ENCODE measurements around the gene FAM20A. TPM values are rescaled to one million over a fixed set of nuclear protein-coding genes. Genes with fewer than 3 reads are reported as not detected.

The FAM20A gene
- polyA plus RNA-seq, 1 donor (not counting 4 experiments of a cell fraction or from before 2014, with no cell fraction given) = not detected

GRCh38 chr17:68560966-68561720, 40.0 kb downstream of the FAM20A start:
- no peaks in the 10 kb centered on the region for H4K20me1 ChIP-seq (ENCODE audit: control insufficient read depth, extremely low read depth, insufficient read depth, low read length)
- dilution Hi-C loops (cut with MboI; ENCODE audit: extremely low pct_ligation_motif_present, low sequenced_read_pairs) = no loop called here

GRCh38 chr17:68559316-68559715, 41.9 kb downstream of the FAM20A start:
- H3K4me2 ChIP-seq (ENCODE audit: control insufficient read depth, extremely low read depth, insufficient read depth, low read depth, low read length) = no peak overlapping the region
- FAIRE-seq (no peak), DNase-seq (ENCODE audit: low read depth, low spot score) (no peak)
- H3K4me1 ChIP-seq (ENCODE audit: control insufficient read depth, extremely low read depth, insufficient read depth, low read length) = peaks cover 8% of the 10 kb centered on the region
- no peak overlapping the region for H2AFZ ChIP-seq (ENCODE audit: control insufficient read depth, low read length)
- no peak for TF ChIP-seq EZH2 (IDR thresholded peaks at IDR 0.05; ENCODE audit: low read length)
- TF ChIP-seq CTCF (optimal IDR thresholded peaks at IDR 0.05 in 1 of 3, IDR thresholded peaks at IDR 0.05 in 1 of 3, conservative IDR thresholded peaks at IDR 0.05 in 1 of 3; ENCODE audit: extremely low read depth in 1 of 3, insufficient read depth in 2 of 3, low read length in 3 of 3) = no peak
- H3K9ac ChIP-seq (ENCODE audit: control insufficient read depth, extremely low read depth, insufficient read depth, low read length) = no peak overlapping the region
- H3K27me3 ChIP-seq (ENCODE audit: control insufficient read depth, extremely low read depth, insufficient read depth, low read length) = no peaks in the 10 kb centered on the region
- no peaks in the 10 kb centered on the region for H4K20me1 ChIP-seq (ENCODE audit: control insufficient read depth, extremely low read depth, insufficient read depth, low read length)
- dilution Hi-C loops (cut with MboI; ENCODE audit: extremely low pct_ligation_motif_present, low sequenced_read_pairs) = no loop called here
- no peaks in the 10 kb centered on the region for H3K79me2 ChIP-seq (ENCODE audit: control insufficient read depth, insufficient read depth, low read length)
- H3K36me3 ChIP-seq (ENCODE audit: control insufficient read depth in 2 of 2, extremely low read depth in 1 of 2, insufficient read depth in 2 of 2, low read length in 2 of 2) = no peaks in the 10 kb centered on the region
- H3K27ac ChIP-seq (ENCODE audit: control insufficient read depth, insufficient read depth, low read length) = no peak overlapping the region
- H3K9me1 ChIP-seq (ENCODE audit: control insufficient read depth, extremely low read depth, insufficient read depth, low read length) = no peaks in the 10 kb centered on the region
- no peak overlapping the region for H3K4me3 ChIP-seq (ENCODE audit: control insufficient read depth in 2 of 3, extremely low read depth in 1 of 3, insufficient read depth in 2 of 3, low read depth in 1 of 3, low read length in 3 of 3)
- no peaks in the 10 kb centered on the region for H3K9me3 ChIP-seq (ENCODE audit: control insufficient read depth, low read depth, low read length)

More at GRCh38 chr17:68560966-68561720, 40.0 kb downstream of the FAM20A start:
- Histone ChIP-seq H3K27ac (ENCODE audit: control insufficient read depth, insufficient read depth, low read length) (no peak overlapping the region), H3K9ac (ENCODE audit: control insufficient read depth, extremely low read depth, insufficient read depth, low read length) (no peak overlapping the region), H3K79me2 (ENCODE audit: control insufficient read depth, insufficient read depth, low read length) (no peaks in the 10 kb centered on the region), H3K9me3 (ENCODE audit: control insufficient read depth, low read depth, low read length) (no peaks in the 10 kb centered on the region), H3K27me3 (ENCODE audit: control insufficient read depth, extremely low read depth, insufficient read depth, low read length) (no peaks in the 10 kb centered on the region), H3K36me3 (ENCODE audit: control insufficient read depth in 2 of 2, extremely low read depth in 1 of 2, insufficient read depth in 2 of 2, low read length in 2 of 2) (no peaks in the 10 kb centered on the region), H3K9me1 (ENCODE audit: control insufficient read depth, extremely low read depth, insufficient read depth, low read length) (no peaks in the 10 kb centered on the region), H3K4me1 (ENCODE audit: control insufficient read depth, extremely low read depth, insufficient read depth, low read length) (peaks cover 18% of the 10 kb centered on the region), H3K4me3 (ENCODE audit: control insufficient read depth in 2 of 3, extremely low read depth in 1 of 3, insufficient read depth in 2 of 3, low read depth in 1 of 3, low read length in 3 of 3) (no peak overlapping the region), H3K4me2 (ENCODE audit: control insufficient read depth, extremely low read depth, insufficient read depth, low read depth, low read length) (no peak overlapping the region), H2AFZ (ENCODE audit: control insufficient read depth, low read length) (no peak overlapping the region)
- TF ChIP-seq CTCF (optimal IDR thresholded peaks at IDR 0.05 in 1 of 3, IDR thresholded peaks at IDR 0.05 in 1 of 3, conservative IDR thresholded peaks at IDR 0.05 in 1 of 3; ENCODE audit: extremely low read depth in 1 of 3, insufficient read depth in 2 of 3, low read length in 3 of 3) = no peak
- TF ChIP-seq EZH2 (IDR thresholded peaks at IDR 0.05; ENCODE audit: low read length) = no peak
- DNase-seq (ENCODE audit: low read depth, low spot score) (no peak), FAIRE-seq (no peak)

Measured in keratinocyte (primary cell).